ENCODE data around the gene AHI1. TPM values are rescaled to one million over a fixed set of nuclear protein-coding genes. Genes with fewer than 3 reads are reported as not detected.

AHI1 gene
- 61.1 TPM for total RNA-seq

GRCh38 chr6:135497412-135498184 is at the start of gene AHI1:
AHI1 (minus strand) TSS chr6:135497740; CDS start chr6:135492237, 5,503 bp downstream.
- intact Hi-C loops (cut with DNase I) = no loop called here
- DNase-seq (ENCODE audit: low spot score) (peak; percentile 97), ATAC-seq (peak; percentile 98)

- intact Hi-C loops (cut with DNase I) = no loop called here
- ATAC-seq = no peak
- DNase-seq (ENCODE audit: low spot score) = no peak
These were observed 49.3 kb upstream of the AHI1 start for GRCh38 chr6:135546680-135547418.

GRCh38 chr6:135546206-135546605 is 48.7 kb upstream of the AHI1 start:
- DNase-seq (ENCODE audit: low spot score) (no peak), ATAC-seq (no peak)
- intact Hi-C loops (cut with DNase I) = no loop called here

- ATAC-seq (peak; percentile 71), DNase-seq (ENCODE audit: low spot score) (no peak)
- intact Hi-C loops (cut with DNase I) = no loop called here
These were observed 42.8 kb upstream of the AHI1 start for GRCh38 chr6:135540207-135540840.

GRCh38 chr6:135537741-135538301 is 40.3 kb upstream of the AHI1 start:
- DNase-seq (ENCODE audit: low spot score) (no peak), ATAC-seq (no peak)
- intact Hi-C loops (cut with DNase I) = loop anchor here (10.0 kb wide), 1 partner anchor 687 kb away; no protein-coding TSS in a partner anchor

- DNase-seq (ENCODE audit: low spot score) (no peak), ATAC-seq (peak; percentile 55)
- intact Hi-C loops (cut with DNase I) = loop anchor here (10.0 kb wide), 1 partner anchor 689 kb away; no protein-coding TSS in a partner anchor
These were observed 38.5 kb upstream of the AHI1 start for GRCh38 chr6:135535989-135536414.

- intact Hi-C loops (cut with DNase I) = loop anchor here (10.0 kb wide), 1 partner anchor 690 kb away; no protein-coding TSS in a partner anchor
- ATAC-seq (no peak), DNase-seq (ENCODE audit: low spot score) (no peak)
These were observed 37.3 kb upstream of the AHI1 start for GRCh38 chr6:135534773-135535380.

- intact Hi-C loops (cut with DNase I) = loop anchor here (10.0 kb wide), 1 partner anchor 692 kb away; no protein-coding TSS in a partner anchor
- ATAC-seq = no peak
- DNase-seq (ENCODE audit: low spot score) = no peak
These were observed 35.0 kb upstream of the AHI1 start for GRCh38 chr6:135532559-135532958.

- DNase-seq (ENCODE audit: low spot score) = no peak
- ATAC-seq = no peak
- intact Hi-C loops (cut with DNase I) = loop anchor here (10.0 kb wide), 1 partner anchor 693 kb away; no protein-coding TSS in a partner anchor
These were observed 34.5 kb upstream of the AHI1 start for GRCh38 chr6:135531954-135532490.

GRCh38 chr6:135530113-135530512 is 32.6 kb upstream of the AHI1 start:
- intact Hi-C loops (cut with DNase I) = loop anchor here (10.0 kb wide), 1 partner anchor 695 kb away; no protein-coding TSS in a partner anchor
- DNase-seq (ENCODE audit: low spot score) (no peak), ATAC-seq (peak; percentile 26)

GRCh38 chr6:135527960-135528249 is 30.4 kb upstream of the AHI1 start:
- ATAC-seq (no peak), DNase-seq (ENCODE audit: low spot score) (no peak)
- intact Hi-C loops (cut with DNase I) = no loop called here

GRCh38 chr6:135527116-135527959 is 29.8 kb upstream of the AHI1 start:
- DNase-seq (ENCODE audit: low spot score) (no peak), ATAC-seq (no peak)
- intact Hi-C loops (cut with DNase I) = no loop called here

GRCh38 chr6:135525594-135525993 is 28.1 kb upstream of the AHI1 start:
- DNase-seq (ENCODE audit: low spot score) = no peak
- intact Hi-C loops (cut with DNase I) = no loop called here
- ATAC-seq = no peak

- DNase-seq (ENCODE audit: low spot score) = no peak
- intact Hi-C loops (cut with DNase I) = no loop called here
- no peak for ATAC-seq
These were observed 25.6 kb upstream of the AHI1 start for GRCh38 chr6:135522965-135523692.

GRCh38 chr6:135521431-135521830 is 23.9 kb upstream of the AHI1 start:
- intact Hi-C loops (cut with DNase I) = no loop called here
- no peak for ATAC-seq

GRCh38 chr6:135520781-135521180 is 23.2 kb upstream of the AHI1 start:
- ATAC-seq = no peak
- DNase-seq (ENCODE audit: low spot score) = no peak
- intact Hi-C loops (cut with DNase I) = no loop called here

More at GRCh38 chr6:135521431-135521830, 23.9 kb upstream of the AHI1 start:
- no peak for DNase-seq (ENCODE audit: low spot score)

GRCh38 chr6:135519348-135519747 is 21.8 kb upstream of the AHI1 start:
- no peak for DNase-seq (ENCODE audit: low spot score)

More at GRCh38 chr6:135519348-135519747, 21.8 kb upstream of the AHI1 start:
- ATAC-seq = no peak
- intact Hi-C loops (cut with DNase I) = no loop called here
